B cell (primary cell): ENCODE measurements around the gene HDDC3. TPM values are rescaled to one million over a fixed set of nuclear protein-coding genes. Genes with fewer than 3 reads are reported as not detected.

ENCODE experiments used
- ATAC-seq: fragments of 200-7000 bp; cut with Tn5 transposase; one replicate; pipeline ENCODE4 v1.10.0; 2021; ENCODE audit warnings: low read depth, mild to moderate bottlenecking, moderate number of reproducible peaks, moderate library complexity
- CTCF ChIA-PET: fragments of 350-600 bp; sonication (Branson Sonifier 250); formaldehyde crosslinking; loops from one replicate; lab custom pipeline; 2021; ENCODE audit warnings: antibody characterized with exemption, inconsistent platforms; lab: Charles Lee
- POLR2A ChIA-PET: fragments of 350-600 bp; sonication (Branson Sonifier 250); formaldehyde crosslinking; loops from one replicate; lab custom pipeline; 2021; ENCODE audit warnings: antibody characterized with exemption; lab: Charles Lee
- DNase-seq: peaks from one replicate; pipeline ENCODE4 v3.0.0; 2013
- H2AFZ ChIP-seq: 2 replicates; pipeline ENCODE4 v1.6.1; 2012; ENCODE audit warnings: mild to moderate bottlenecking, low read depth, low read length; ENCODE audit not compliant: insufficient read depth, poor library complexity, severe bottlenecking
- H3K27ac ChIP-seq, 2 donors: 1 replicate in 1 of 2; 2 replicates in 1 of 2; pipeline ENCODE4 v1.5.1; 2012 to 2013; ENCODE audit warnings: low read length in 2 of 2, mild to moderate bottlenecking in 2 of 2, moderate library complexity in 1 of 2
- H3K27me3 ChIP-seq, 4 experiments: fragments of 200-600 bp in 1 of 4; sonication (generic) in 1 of 4; replicated peaks in 1 of 4; 1 replicate in 2 of 4; 2 replicates in 2 of 4; pipeline versions ENCODE4 v1.6.1 to v1.7.0; 2013 to 2016; ENCODE audit warnings: low read length in 3 of 4, mild to moderate bottlenecking in 2 of 4, mixed read lengths in 1 of 4, moderate library complexity in 1 of 4; ENCODE audit not compliant: insufficient read depth in 4 of 4, control insufficient read depth in 3 of 4; ENCODE audit errors: control extremely low read depth in 1 of 4
- H3K36me3 ChIP-seq, 2 experiments: replicated peaks in 1 of 2; 1 replicate in 1 of 2; 2 replicates in 1 of 2; pipeline versions ENCODE4 v1.6.1 to v1.7.1; 2013; ENCODE audit warnings: low read length in 1 of 2; ENCODE audit not compliant: insufficient read depth in 2 of 2, control insufficient read depth in 1 of 2; ENCODE audit errors: control extremely low read depth in 1 of 2, extremely low read depth in 1 of 2
- H3K4me1 ChIP-seq, 2 donors: fragments of 200-600 bp in 1 of 2; sonication (generic) in 1 of 2; 1 replicate in 1 of 2; 2 replicates in 1 of 2; pipeline versions ENCODE4 v1.5.1 to v1.6.1; 2013 to 2017; ENCODE audit warnings: low read length in 2 of 2; ENCODE audit not compliant: control insufficient read depth in 2 of 2, insufficient read depth in 2 of 2
- H3K4me2 ChIP-seq: replicated peaks from 2 replicates; pipeline ENCODE3; 2012; ENCODE audit warnings: mild to moderate bottlenecking, low read depth, low read length; ENCODE audit not compliant: poor library complexity, severe bottlenecking
- H3K4me3 ChIP-seq, 5 experiments: fragments of 200-600 bp in 1 of 5; sonication (generic) in 1 of 5; 1 replicate in 3 of 5; 2 replicates in 2 of 5; pipeline versions ENCODE4 v1.5.1 to v1.7.0; 2011 to 2016; ENCODE audit warnings: low read length in 4 of 5, mild to moderate bottlenecking in 4 of 5, low read depth in 2 of 5, control low read depth in 1 of 5, moderate library complexity in 1 of 5; ENCODE audit not compliant: insufficient read depth in 1 of 5; ENCODE audit errors: control extremely low read depth in 1 of 5, extremely low read depth in 1 of 5
- H3K79me2 ChIP-seq: fragments of 200-600 bp; sonication (generic); one replicate; pipeline ENCODE4 v1.6.0; 2016; ENCODE audit warnings: low read length; ENCODE audit not compliant: control insufficient read depth, insufficient read depth
- H3K9ac ChIP-seq: fragments of 200-600 bp; sonication (generic); 2 replicates; pipeline ENCODE4 v1.6.1; 2017; ENCODE audit warnings: mild to moderate bottlenecking, low read length, moderate library complexity
- H3K9me3 ChIP-seq, 3 donors: one replicate each; pipeline versions ENCODE4 v1.6.1 to v1.7.1; 2013; ENCODE audit warnings: low read length in 2 of 3; ENCODE audit not compliant: control insufficient read depth in 2 of 3, insufficient read depth in 1 of 3; ENCODE audit errors: control extremely low read depth in 1 of 3
- H4K20me1 ChIP-seq: 2 replicates; pipeline ENCODE4 v1.6.0; 2012; ENCODE audit warnings: mild to moderate bottlenecking, low read length; ENCODE audit not compliant: insufficient read depth, control insufficient read depth, poor library complexity, severe bottlenecking
- H3K27ac Mint-ChIP-seq: one replicate; pipeline ENCODE4 v1.8.0; 2021; ENCODE audit warnings: mixed read lengths
- H3K27me3 Mint-ChIP-seq: one replicate; pipeline ENCODE4 v1.8.0; 2021; ENCODE audit warnings: mixed read lengths
- H3K4me1 Mint-ChIP-seq: one replicate; pipeline ENCODE4 v1.8.0; 2021; ENCODE audit warnings: mixed read lengths
- H3K4me3 Mint-ChIP-seq: one replicate; pipeline ENCODE4 v1.8.0; 2021; ENCODE audit warnings: mixed read lengths
- H3K9me3 Mint-ChIP-seq: one replicate; pipeline ENCODE4 v1.8.0; 2022; ENCODE audit warnings: mixed read lengths; ENCODE audit not compliant: insufficient read depth
- EZH2 ChIP-seq: IDR thresholded peaks from 2 replicates; pipeline ENCODE4 v1.6.1; 2012; ENCODE audit warnings: borderline replicate concordance, low read depth, mild to moderate bottlenecking, moderate library complexity, low read length; ENCODE audit not compliant: insufficient read depth, poor library complexity, severe bottlenecking
- WGBS: methylation state at CpG from one replicate; pipeline ENCODE4 v1.1.5; 2013; ENCODE audit warnings: missing lambda C conversion rate; ENCODE audit not compliant: insufficient coverage; 5-methylcytosine and 5-hydroxymethylcytosine counted together
- intact Hi-C: fragments of 100-400 bp; cut with micrococcal nuclease; formaldehyde crosslinking; loops from one replicate; pipeline ENCODE4 v1.10.0; 2022
- polyA minus RNA-seq: library from RNA; depleted of rRNA, polyadenylated mRNA; stranded (reverse); fragments of >200 nt; gene quantifications from 2 replicates; pipeline ENCODE4 v1.2.3, GENCODE V29; 2012
- polyA plus RNA-seq: library from polyadenylated mRNA; depleted of rRNA; stranded (reverse); fragments of >200 nt; gene quantifications from 2 replicates; pipeline ENCODE4 v1.2.3, GENCODE V29; 2012
- total RNA-seq, 2 donors: library from RNA; stranded (reverse); fragments of 120-200 nt in 1 of 2; gene quantifications; 1 replicate in 1 of 2; 2 replicates in 1 of 2; pipeline versions ENCODE4 v1.2.3 to v1.2.4, GENCODE V29; 2013 to 2022
- TF ChIP-seq, protein P1 (sequence below): fragments of 200-600 bp; IDR thresholded peaks from one replicate; pipeline ENCODE4 v1.8.0; 2022; ENCODE audit warnings: antibody characterized with exemption, mild to moderate bottlenecking

The HDDC3 gene, protein sequence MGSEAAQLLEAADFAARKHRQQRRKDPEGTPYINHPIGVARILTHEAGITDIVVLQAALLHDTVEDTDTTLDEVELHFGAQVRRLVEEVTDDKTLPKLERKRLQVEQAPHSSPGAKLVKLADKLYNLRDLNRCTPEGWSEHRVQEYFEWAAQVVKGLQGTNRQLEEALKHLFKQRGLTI
- total RNA-seq = 23.4 and 23.9 TPM in 2 replicates
- total RNA-seq (2013) = 35.5 TPM
- 20.1 and 26.8 TPM in 2 replicates for polyA plus RNA-seq
- 22.4 and 23.1 TPM in 2 replicates for polyA minus RNA-seq

DNA sequence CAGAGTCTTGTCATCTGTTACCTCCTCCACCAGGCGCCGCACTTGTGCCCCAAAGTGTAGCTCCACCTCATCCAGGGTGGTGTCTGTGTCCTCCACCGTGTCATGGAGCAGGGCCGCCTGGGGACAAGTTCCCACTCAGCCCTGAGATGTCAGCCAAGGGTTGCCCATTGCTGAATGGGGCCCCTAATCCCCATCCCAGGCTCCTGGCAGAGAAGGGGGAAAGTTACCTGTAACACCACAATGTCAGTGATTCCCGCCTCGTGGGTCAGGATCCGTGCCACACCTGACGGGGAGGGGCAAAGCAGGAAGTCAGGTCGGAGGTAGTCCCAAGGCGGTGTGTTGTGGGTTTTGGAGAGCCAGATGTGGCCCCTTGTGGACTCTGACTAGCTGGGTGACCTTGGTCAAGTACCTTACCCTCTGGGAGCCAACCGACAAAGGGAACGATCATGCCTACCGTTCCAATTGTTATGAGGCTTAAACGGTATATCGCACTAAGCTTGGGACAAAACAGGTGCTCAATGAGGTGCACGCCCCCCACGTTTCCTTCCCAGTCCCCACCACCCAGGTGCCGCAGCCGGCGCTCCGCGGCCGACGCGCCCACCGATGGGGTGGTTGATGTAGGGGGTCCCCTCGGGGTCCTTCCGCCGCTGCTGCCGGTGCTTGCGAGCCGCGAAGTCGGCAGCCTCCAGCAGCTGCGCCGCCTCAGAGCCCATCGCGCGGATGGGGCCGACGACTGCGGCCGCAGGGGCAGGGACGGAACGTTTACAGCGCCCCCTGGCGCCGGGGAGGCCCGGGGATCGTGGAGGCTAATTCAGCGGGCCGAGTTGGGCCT lies at the start of gene HDDC3:
Gene HDDC3 (minus strand): TSS at position 722 of the 832 bp plus-strand sequence. CDS start 9 bp downstream, at position 713.
- WGBS = under 1% methylated on average over 50 of the region's 52 CpGs
- peaks cover 52% of the 10 kb centered on the region for H3K4me1 Mint-ChIP-seq

More for the DNA sequence above, at the start of gene HDDC3:
- H3K27me3 Mint-ChIP-seq = no peaks in the 10 kb centered on the region
- H3K27ac ChIP-seq = peak within 1 kb of the TSS; percentile 93 to 94
- peak; percentile 52 for ATAC-seq
- H3K9me3 ChIP-seq = no peaks in the 10 kb centered on the region
- H2AFZ ChIP-seq = peak within 1 kb of the TSS; percentile 89
- H3K9ac ChIP-seq = peak within 1 kb of the TSS; percentile 79
- TF ChIP-seq, protein P1, sequence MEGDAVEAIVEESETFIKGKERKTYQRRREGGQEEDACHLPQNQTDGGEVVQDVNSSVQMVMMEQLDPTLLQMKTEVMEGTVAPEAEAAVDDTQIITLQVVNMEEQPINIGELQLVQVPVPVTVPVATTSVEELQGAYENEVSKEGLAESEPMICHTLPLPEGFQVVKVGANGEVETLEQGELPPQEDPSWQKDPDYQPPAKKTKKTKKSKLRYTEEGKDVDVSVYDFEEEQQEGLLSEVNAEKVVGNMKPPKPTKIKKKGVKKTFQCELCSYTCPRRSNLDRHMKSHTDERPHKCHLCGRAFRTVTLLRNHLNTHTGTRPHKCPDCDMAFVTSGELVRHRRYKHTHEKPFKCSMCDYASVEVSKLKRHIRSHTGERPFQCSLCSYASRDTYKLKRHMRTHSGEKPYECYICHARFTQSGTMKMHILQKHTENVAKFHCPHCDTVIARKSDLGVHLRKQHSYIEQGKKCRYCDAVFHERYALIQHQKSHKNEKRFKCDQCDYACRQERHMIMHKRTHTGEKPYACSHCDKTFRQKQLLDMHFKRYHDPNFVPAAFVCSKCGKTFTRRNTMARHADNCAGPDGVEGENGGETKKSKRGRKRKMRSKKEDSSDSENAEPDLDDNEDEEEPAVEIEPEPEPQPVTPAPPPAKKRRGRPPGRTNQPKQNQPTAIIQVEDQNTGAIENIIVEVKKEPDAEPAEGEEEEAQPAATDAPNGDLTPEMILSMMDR = peak; percentile 91
- no peak for TF ChIP-seq EZH2
- H3K4me3 Mint-ChIP-seq = peak within 1 kb of the TSS; percentile 98
- peak; percentile 92 for DNase-seq
- peaks cover 9% of the 10 kb centered on the region for H4K20me1 ChIP-seq
- H3K4me2 ChIP-seq = peak within 1 kb of the TSS; percentile 94
- H3K4me1 ChIP-seq = peaks cover 42 to 64% of the 10 kb centered on the region in 2 donors
- intact Hi-C loops = loop anchor here (1.0 to 10.0 kb wide), 4 partner anchors 30 to 1237 kb away; partner anchors contain the start of genes AP3S2, PEX11A and WDR93
- H3K9me3 Mint-ChIP-seq = no peaks in the 10 kb centered on the region
- ChIA-PET POLR2A (interaction anchor here (0.6 to 6.9 kb wide), 14 partner anchors 9 to 1968 kb away, joined by 3 to 66 read pairs (median 4); partner anchors contain the start of genes CHD2, IDH2, MAN2A2 and RCCD1), CTCF (interaction anchor here (0.6 to 9.5 kb wide), 49 partner anchors 9 to 639 kb away, joined by 3 to 260 read pairs (median 4); partner anchors contain the start of genes BLM, FES, MAN2A2 and RCCD1)
- peak within 1 kb of the TSS; percentile 72 to 97 (median 86) for H3K4me3 ChIP-seq
- H3K27ac Mint-ChIP-seq = peak within 1 kb of the TSS; percentile 99
- peaks cover 14% of the 10 kb centered on the region for H3K79me2 ChIP-seq
- no peaks in the 10 kb centered on the region for H3K27me3 ChIP-seq
- H3K36me3 ChIP-seq = peaks cover 0 to 3% of the 10 kb centered on the region in 2 experiments
